GM12875 (cell line): ENCODE data around the gene HYAL3.

ENCODE experiments used
- H3K4me3 ChIP-seq: one replicate; pipeline ENCODE4 v1.5.1; 2011; ENCODE audit warnings: low read depth, low read length, control low read depth
- CTCF ChIP-seq: IDR thresholded peaks from 2 replicates; pipeline ENCODE4 v1.5.1; 2011; ENCODE audit warnings: low read depth, mild to moderate bottlenecking, control low read depth, inconsistent platforms, low read length, moderate library complexity, borderline replicate concordance; ENCODE audit not compliant: insufficient read depth

The HYAL3 gene

GRCh38 chr3:50242851-50243542 is 56.2 kb downstream of the HYAL3 start:
- peak overlapping the region; percentile 3 for H3K4me3 ChIP-seq

More at GRCh38 chr3:50242851-50243542, 56.2 kb downstream of the HYAL3 start:
- TF ChIP-seq CTCF, result peak; percentile 12; the same call in 1 of the 2 replicates
